GM18861 (cell line): Measurements from ENCODE around the gene DEFB129.
"Not testable (repeated sequence)": the region's sequence is repeated elsewhere in the genome, so short reads cannot be mapped to it uniquely, and the experiment has no call there.

Source experiments
- ATAC-seq: cut with Tn5 transposase; IDR thresholded peaks from one replicate; pipeline ENCODE4 v1.9.1; 2021; ENCODE audit not compliant: unreplicated experiment

DEFB129 gene, protein sequence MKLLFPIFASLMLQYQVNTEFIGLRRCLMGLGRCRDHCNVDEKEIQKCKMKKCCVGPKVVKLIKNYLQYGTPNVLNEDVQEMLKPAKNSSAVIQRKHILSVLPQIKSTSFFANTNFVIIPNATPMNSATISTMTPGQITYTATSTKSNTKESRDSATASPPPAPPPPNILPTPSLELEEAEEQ

DNA sequence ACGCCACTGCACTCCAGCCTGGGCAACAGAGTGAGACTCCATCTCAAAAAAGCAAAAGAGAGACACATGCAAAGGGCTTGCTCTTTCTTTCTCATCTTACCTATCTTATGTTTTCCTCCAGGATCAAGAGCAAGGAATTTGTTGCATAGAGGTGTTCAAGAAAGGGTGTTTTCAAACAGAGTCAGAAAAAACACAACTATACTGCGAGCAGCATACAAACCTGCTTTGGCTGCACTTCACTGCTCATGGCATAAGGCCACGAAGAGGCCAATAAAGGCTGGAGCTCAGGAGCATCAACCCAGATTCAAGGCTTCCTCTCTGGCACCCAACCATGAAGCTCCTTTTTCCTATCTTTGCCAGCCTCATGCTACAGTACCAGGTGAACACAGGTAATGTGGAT, at the start of gene DEFB129:
Gene DEFB129 (plus strand): TSS at position 301 of the 400 bp plus-strand sequence. CDS start 31 bp downstream, at position 332.
- ATAC-seq, result no peak

DNA sequence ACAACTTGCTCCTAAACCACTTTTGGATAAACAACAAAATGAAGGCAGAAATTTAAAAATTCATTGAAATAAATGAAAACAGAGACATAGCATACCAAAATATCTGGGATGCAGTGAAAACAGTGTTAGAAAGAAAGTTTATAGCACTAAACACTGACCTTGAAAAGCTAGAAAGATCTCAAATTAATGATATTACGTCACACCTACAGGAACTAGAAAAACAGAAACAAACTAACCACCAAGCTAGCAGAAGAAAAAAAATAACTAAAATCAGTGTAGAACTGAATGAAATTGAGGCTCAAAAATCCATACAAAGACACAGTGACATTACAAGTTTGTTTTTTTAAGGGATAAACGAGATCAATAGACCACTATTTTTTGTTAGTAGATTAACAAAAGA, 42.8 kb upstream of the DEFB129 start:
- ATAC-seq, result no peak

DNA sequence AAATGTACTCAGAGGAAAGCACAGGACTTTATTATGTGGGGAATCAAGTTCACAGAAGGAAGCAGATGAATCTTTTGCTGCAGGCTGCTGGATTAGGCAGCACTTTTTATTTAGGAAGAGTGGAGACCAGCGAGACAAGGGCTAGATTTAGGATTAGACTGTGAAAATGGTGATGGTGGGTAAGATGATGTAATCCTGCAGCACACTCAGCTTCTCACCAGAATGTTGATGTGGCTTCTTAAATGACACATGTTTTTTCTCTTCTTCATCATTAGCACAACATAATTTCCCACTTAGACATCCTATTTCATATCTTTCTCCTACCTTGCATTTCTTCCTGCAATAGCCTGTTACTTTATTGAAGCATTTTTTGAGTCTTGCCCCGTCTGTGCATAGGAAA, 39.3 kb upstream of the DEFB129 start:
- no peak for ATAC-seq

DNA sequence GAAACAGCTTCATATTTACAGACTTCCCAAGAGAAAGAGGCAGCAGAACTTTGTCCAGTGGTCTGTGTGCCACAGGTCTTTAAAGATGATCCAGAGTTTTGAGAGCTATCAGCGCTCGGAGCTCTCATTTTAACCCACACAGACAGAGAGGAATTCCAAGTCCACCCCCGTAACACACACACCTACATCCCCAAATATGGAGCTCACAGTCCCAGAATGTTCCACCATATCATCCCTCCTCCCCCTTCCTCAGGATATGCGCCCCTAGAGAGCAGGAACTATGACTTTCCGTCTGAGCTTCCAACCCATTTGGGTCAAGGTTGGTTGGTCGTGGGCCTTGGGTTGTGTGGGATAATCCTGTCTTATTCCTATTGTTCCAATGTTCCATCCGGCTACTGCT, 37.4 kb upstream of the DEFB129 start, which contains the start of gene DEFB128:
Gene DEFB128 (minus strand): TSS at position 101 of the 400 bp plus-strand sequence. CDS start 88 bp downstream, at position 13.
- no peak for ATAC-seq

DNA sequence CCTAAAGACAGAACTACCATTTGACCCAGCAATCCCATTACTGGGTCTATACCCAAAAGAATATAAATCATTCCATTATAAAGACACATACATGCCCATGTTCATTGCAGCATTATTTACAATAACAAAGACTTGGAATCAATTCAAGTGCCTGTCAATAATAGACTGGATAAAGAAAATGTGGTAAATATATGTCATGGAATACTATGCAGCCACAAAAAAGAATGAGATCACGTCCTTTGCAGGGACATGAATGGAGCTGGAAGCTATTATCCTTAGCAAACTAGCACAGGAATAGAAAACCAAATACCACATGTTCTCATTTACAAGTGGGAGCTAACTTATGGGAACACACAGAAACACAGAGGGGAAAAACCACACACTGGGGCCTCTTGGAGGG, 28.8 kb upstream of the DEFB129 start:
- no peak for ATAC-seq

DNA sequence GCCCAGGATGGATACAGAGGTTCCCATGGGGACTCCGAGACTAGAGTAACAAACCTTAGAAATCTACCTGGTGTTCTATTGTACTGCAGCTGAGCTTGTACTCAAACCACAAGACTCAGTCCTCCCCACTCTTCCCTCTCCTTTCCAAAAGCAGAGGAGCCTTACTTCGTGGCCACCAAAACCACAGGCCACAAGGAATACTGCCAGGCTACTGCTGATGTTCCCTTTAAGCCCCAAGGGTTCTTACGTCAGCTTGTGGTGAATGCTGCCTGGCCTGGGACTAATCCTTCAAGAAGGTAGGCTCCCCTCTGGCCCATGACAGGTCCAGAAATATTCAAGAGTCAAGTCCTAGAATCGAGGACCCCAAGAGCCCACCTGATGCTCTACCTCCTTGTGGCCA, 27.1 kb upstream of the DEFB129 start:
- no peak for ATAC-seq

DNA sequence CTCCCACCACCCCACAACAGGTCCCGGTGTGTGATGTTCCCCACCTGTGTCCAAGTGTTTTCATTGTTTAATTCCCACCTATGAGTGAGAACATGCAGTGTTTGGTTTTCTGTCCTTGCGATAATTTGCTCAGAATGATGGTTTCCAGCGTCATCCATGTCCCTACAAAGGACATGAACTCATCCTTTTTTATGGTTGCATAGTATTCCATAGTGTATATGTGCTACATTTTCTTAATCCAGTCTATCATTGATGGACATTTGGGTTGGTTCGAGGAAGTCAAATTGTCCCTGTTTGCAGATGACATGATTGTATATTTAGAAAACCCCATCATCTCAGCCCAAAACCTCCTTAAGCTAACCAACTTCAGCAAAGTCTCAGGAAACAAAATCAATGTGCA, 23.4 kb upstream of the DEFB129 start:
- not testable (repeated sequence) for ATAC-seq

DNA sequence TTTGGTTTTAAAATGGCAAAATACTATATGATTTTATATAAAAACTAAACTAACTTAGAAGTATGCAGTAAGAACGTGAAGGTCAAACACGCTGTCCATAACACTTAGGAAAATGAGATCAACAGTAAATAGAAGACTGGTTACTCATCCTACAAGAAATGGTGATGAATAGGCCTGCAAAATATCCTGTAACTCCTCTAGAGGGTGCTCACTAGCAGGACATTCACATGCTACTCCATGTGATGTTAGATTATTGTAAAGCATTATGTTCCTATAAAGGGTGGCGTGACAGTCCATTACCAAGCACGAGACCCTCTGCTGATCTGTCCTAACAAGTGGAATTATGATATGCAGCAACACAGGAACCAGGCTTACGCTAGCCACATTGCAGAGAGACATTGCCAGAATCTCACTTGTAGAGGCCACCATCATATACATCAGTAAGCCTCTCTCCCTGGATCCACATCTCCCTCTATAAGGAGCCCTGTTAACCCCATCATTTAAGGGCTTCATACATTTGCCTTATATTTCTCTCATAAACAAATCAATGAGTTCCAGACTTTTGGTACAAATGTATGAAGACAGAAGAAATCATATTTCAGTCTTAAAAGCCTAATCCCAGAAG, 18.0 kb upstream of the DEFB129 start:
- ATAC-seq, result peak; percentile 49

DNA sequence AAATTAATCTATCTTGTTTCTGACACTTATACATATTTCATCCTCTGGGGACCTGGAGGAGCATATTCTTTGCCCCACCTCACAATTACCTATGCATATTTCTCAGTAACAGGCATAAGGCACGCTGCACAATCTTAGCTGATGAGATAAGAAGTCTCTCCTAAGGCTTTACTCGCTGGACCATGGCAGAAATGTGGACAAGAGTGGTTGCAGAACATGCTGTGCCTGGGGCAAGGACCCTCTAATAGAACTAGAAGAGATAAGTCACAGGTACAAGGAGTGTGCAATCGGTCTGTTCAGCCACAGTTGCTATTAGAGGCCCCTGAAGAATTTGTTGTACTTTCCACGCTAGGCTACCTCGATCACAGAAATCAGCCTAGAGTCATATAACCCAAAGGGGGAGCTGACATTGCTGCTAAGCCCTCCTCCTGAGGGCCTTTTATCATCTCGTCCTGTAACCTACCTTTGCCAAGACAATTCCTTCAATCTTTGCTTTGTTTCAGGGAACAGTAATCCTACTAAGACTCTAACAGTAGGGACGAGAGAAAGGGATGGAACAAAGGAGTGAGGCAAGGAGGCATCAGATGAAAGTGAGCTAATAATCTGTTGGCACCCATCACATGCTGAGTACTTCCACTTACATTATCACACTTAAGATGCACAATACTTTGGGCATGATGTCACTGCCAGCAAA, 16.1 kb upstream of the DEFB129 start:
- no peak for ATAC-seq

DNA sequence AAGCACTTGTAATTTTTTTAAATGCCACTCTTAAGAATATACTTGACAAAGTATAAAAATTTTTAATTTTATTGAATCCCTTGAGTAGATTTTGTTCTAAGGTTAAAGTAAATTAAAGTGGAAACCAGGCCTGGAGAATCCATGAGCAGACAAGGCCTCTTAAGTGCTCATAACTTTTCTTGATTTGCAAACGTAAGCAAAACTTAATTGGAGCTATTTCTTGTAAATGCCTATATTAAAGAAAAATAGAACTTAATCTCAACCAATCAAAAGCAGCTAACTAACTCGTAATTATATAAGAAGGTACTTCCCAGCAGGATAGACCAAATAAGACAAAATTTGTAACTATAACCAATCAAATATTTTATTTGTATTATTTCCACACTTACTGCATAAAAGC, 12.7 kb upstream of the DEFB129 start:
- no peak for ATAC-seq

DNA sequence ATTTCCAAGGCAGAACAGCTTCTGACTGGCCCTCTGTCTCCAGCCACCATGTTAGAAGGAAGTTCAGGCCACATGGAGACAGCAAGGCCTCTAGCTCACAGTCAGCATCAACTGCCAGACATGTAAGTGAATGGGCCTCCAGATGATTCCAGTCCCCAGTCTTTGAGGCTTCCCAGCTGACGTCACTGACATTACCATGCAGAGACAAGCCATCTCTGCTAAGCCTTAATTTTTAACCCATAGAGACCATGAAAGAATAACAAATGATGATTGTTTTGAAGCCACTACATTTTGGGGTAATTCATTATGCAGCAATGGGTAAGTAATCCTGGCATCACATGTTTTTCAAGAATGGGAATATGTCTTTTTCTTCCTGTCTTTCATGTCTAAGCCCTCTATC, 11.3 kb upstream of the DEFB129 start:
- no peak for ATAC-seq

DNA sequence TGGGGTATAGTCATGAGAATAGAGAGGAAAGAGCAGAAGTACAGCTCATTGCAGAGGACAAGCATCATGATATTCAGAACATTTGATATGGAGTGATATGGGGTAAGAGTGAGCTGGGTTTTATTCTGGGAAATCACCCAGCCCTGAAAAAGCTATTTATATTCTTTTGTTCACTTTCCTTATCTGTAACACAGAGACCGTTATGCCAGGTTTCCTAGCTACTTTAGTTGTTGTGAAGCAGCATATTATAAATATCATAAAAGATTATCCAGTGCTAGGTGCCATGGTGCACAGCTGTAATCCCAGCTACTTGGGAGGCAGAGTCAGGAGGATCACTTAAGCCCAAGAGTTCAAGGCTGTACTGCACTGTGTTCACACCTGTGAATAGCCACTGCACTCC, 9.8 kb upstream of the DEFB129 start:
- no peak for ATAC-seq

DNA sequence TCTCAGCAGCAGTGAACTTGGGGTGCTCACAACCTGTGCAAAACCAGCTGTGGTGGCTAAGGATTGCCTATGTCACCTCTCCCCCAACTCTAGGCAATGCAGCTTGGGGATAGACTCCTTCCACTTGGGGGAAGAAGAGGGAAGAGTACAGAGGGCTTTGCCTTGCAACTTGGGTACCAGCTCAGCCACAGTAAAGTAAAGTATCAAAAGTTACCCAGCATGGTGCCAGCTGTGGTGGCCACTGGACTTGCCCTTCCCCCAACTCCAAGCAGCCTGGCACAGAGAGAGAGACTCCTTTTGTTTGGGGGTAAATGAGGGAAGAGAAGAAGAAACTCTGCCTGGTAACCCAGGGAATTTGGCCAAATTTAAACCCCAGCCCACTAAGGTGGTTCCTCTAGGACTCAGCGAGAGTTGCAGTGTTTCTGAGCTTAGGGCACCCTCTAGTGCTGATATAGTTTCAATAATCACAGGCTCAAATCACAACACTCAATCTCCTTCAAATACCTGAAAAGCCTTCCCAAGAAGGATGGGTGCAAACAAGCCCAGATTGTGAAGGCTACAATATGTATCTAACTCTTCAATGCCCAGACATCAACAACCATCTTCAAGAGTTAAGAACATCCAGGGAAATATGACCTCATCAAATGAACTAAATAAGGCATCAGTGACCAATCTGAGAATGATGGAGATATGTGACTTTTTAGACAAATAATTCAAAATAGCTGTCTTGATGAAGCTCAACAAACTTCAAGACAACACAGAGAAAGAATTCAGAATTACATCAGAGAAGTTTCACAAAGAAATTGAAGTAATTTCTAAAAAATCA, 7.6 kb upstream of the DEFB129 start:
- ATAC-seq, result no peak

DNA sequence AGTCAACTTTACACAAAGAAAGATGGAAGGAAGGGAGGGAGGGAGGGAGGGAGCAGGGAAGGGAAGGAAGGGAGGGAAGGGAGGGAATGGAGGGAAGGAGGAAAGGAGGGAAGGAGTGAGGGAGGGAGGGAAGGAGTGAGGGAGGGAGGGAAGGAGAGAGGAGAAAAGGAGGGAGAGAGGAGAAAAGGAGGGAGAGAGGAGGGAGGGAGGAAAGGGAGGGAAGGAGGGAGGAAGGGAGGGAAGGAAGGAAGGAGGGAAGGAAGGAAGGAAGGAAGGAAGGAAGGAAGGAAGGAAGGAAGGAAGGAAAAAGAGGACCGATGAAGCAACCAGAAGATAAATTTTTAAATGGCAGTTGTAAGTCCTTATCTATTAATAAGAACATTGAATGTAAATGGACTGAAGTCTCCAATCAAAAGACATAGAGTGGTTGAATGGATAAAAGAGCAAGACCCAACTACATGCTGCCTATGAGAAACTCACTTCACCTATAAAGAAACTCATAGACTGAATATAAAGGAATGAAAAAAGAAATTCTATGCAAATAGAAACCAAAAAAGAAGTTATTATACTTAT, 5.7 kb upstream of the DEFB129 start:
- no peak for ATAC-seq

DNA sequence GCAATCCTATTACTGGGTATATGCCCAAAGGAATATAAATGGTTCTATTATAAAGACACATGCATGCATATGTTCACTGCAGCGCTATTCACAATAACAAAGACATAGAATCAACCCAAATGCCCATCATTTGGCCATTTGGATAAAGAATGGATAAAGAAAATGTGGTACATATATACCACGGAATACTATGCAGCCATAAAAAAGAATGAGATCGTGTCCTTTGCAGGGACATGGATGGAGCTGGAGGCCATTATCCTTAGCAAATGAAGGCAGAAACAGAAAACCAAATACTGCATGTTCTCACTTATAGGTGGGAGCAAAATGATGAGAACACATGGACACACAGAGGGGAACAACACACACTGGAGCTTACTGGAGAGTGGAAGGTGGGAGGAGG, 1.2 kb upstream of the DEFB129 start:
- ATAC-seq, result not testable (repeated sequence)

DNA sequence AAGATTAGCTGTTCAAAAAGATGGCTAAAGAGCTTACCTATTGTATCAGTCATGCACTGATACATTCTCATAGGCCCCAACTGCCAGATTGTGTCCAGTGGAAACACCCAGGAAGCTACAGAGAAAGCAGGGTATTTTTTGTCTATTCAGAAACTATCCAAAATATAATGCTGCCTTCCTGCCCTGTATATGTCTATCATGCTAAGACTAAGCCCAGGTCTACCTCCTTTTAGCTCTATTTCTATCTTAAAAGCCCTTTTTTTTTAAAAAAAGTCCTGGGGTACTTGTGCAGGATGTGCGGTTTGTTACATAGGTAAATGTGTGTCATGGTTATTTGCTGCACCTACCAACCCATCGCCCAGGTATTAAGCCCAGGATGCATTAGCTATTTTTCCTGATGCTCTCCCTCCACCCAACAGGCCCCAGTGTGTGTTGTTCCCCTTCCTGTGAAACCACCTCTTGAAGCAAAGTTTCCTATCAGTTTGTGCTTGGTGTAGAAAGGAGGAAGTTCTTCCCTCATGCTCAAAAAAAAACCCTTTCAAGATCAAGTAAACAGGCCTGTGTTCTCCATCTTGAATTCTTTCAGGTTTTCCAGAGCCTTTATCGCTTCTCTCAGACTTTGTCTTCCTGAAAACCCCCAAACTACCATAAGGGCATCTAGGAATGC, 514 bp downstream of the DEFB129 start:
- ATAC-seq, result no peak

DNA sequence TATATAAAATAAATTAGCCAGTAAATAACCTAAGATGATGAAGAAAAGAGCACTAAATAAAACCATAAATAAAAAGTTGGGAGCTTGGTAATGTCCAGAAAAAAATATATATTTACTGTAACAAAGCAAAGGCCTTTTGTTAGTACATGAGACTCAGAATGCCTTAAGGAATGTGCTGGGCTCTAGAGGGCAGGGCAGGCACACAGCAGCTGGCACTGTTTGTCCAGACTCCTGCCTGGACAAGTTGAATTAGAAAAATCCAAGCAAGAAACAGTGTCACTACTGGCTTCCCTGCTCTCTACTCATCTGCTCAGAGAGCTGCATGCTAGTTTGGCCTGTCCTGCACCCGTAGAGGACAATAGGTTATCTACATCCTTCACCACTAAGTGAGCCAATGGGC, 8.8 kb downstream of the DEFB129 start:
- ATAC-seq, result no peak

DNA sequence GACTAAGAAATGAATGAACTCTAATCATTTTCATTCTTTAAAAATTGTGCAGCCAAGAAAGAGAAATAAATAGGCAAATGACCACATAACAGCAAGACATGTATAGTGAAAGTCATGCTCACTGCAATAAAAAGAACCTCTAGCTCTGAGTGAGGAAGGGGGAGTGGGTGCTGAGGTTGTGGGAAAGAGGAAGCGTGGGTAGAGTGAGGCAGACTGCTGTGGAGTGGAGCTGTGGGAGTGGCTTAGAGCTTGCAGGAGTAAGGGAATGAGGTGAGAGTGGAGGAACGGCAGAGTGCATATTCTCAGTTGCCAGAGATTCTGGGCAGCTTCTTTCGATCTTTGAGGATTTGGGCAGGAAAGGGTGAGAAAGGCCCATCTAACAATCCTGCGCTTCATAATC, 10.4 kb downstream of the DEFB129 start:
- no peak for ATAC-seq

DNA sequence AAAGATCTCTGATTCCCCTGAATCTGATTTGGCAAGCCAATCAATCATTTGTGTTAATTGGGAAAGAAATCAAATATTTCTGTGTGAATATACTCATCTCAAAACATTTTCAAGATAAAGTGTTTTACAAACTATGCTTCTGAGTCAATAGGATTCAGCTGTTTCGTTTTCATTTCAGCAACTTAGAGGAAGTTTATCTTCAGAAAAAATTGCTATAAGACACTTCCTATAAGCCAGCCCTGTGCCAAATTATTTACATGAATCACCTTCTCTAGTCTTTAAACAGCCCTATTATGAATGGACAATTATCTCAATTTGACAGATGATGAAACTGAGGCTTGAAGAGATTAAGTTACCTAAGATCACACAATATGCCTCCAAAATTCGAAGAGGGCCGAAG, 10.9 kb downstream of the DEFB129 start:
- no peak for ATAC-seq

DNA sequence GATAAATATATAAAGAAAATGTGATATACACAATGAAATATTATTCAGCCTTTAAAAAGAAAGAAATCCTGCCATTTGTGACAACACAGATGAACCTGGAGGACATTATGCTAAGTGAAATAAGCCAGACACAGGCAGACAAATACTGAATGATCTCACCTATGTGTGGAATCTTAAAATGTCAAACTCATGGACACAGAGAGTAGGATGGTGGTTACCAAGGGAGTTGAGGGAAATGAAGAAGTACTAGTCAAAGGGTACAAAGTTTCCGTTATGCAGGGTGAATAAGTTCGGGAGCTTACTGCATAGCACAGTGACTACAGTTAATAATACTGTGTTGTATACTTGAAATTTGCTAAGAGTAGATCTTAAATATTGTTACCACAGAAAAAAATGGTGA, 15.8 kb downstream of the DEFB129 start:
- no peak for ATAC-seq

DNA sequence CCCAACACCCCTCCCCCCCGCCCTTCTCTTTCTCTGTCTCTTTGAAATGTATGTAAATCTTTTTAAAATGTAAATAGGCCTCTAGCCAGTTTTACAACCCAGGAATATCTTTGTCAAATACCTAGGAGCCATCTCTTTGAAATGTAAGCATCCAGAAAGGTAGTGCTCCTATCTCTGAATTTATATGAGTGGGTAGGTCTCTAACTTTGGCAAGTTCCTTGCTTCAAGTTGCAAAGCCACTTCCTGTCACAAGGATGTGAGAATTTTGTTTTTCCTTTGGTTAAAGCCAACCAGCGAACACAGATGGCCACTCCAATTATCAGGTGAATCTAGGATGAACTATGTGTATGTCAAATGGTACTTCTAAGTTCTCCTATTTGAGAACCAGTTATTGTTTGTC, 24.3 kb downstream of the DEFB129 start:
- ATAC-seq, result no peak
